ENCODE data around the gene SLC30A10.

SLC30A10 gene

GRCh38 chr1:219965285-219966070, 37.1 kb upstream of the SLC30A10 start:
- H3K4ac ChIP-seq (ENCODE audit: low read length), result no peak overlapping the region
- no peak overlapping the region for H3K4me2 ChIP-seq (ENCODE audit: insufficient read depth, low read length, poor library complexity, severe bottlenecking)
- no peaks in the 10 kb centered on the region for H3K4me1 ChIP-seq (ENCODE audit: control insufficient read depth in 2 of 2, insufficient read depth in 1 of 2, low read depth in 1 of 2, low read length in 2 of 2)
- H3K9me3 ChIP-seq (replicated peaks in 1 of 2; ENCODE audit: control insufficient read depth in 2 of 2, insufficient read depth in 1 of 2, low read depth in 1 of 2, low read length in 2 of 2), result no peaks in the 10 kb centered on the region
- no peak overlapping the region for H3K4me3 ChIP-seq (ENCODE audit: low read length in 2 of 2)
- H4K91ac ChIP-seq (ENCODE audit: low read depth, low read length, poor library complexity), result no peak overlapping the region
- H2BK12ac ChIP-seq (ENCODE audit: low read length), result no peak overlapping the region
- no CpG with 5 or more reads among the region's 6 CpGs for WGBS, 2 donors (ENCODE audit: extremely low coverage in 2 of 2, insufficient read length in 2 of 2, insufficient replicate concordance in 1 of 2)
- no peaks in the 10 kb centered on the region for H3K79me1 ChIP-seq (ENCODE audit: low read depth, low read length)
- H3K27me3 ChIP-seq (ENCODE audit: control insufficient read depth in 3 of 3, insufficient read depth in 3 of 3, low read depth in 1 of 3, low read length in 3 of 3), result no peaks in the 10 kb centered on the region
- H3K14ac ChIP-seq (ENCODE audit: low read length), result no peak overlapping the region
- H3K23ac ChIP-seq (ENCODE audit: low read depth, low read length, poor library complexity), result no peak overlapping the region
- no peak for DNase-seq (ENCODE audit: low spot score)
- H2AK5ac ChIP-seq (ENCODE audit: low read depth, low read length), result no peak overlapping the region
- H2BK5ac ChIP-seq (ENCODE audit: low read length), result no peak overlapping the region
- no peak overlapping the region for H3K27ac ChIP-seq (replicated peaks; ENCODE audit: low read length)
- no peak overlapping the region for H3K18ac ChIP-seq (ENCODE audit: low read length)
- no peak overlapping the region for H2BK120ac ChIP-seq (ENCODE audit: low read depth, low read length)
- H2AFZ ChIP-seq (ENCODE audit: low read length), result no peak overlapping the region
- no peak overlapping the region for H3K9ac ChIP-seq (ENCODE audit: low read depth, low read length, poor library complexity)
- H4K8ac ChIP-seq (ENCODE audit: low read depth, low read length), result no peak overlapping the region
- no peak overlapping the region for H2BK15ac ChIP-seq (ENCODE audit: low read length)
- peaks cover 2 to 31% of the 10 kb centered on the region in 2 donors for H3K36me3 ChIP-seq (replicated peaks in 1 of 2; ENCODE audit: control insufficient read depth in 2 of 2, insufficient read depth in 2 of 2, low read length in 2 of 2)

- Histone ChIP-seq H3K23ac (ENCODE audit: low read depth, low read length, poor library complexity) (no peak overlapping the region), H2BK12ac (ENCODE audit: low read length) (no peak overlapping the region), H4K8ac (ENCODE audit: low read depth, low read length) (no peak overlapping the region), H4K91ac (ENCODE audit: low read depth, low read length, poor library complexity) (no peak overlapping the region), H2BK120ac (ENCODE audit: low read depth, low read length) (no peak overlapping the region), H2AK5ac (ENCODE audit: low read depth, low read length) (no peak overlapping the region), H3K4me3 (ENCODE audit: low read length in 2 of 2) (no peak overlapping the region), H2BK15ac (ENCODE audit: low read length) (no peak overlapping the region), H3K9me3 (replicated peaks in 1 of 2; ENCODE audit: control insufficient read depth in 2 of 2, insufficient read depth in 1 of 2, low read depth in 1 of 2, low read length in 2 of 2) (no peaks in the 10 kb centered on the region), H2AFZ (ENCODE audit: low read length) (no peak overlapping the region), H3K14ac (ENCODE audit: low read length) (no peak overlapping the region), H3K27ac (replicated peaks; ENCODE audit: low read length) (no peak overlapping the region), H3K27me3 (ENCODE audit: control insufficient read depth in 3 of 3, insufficient read depth in 3 of 3, low read depth in 1 of 3, low read length in 3 of 3) (no peaks in the 10 kb centered on the region), H3K79me1 (ENCODE audit: low read depth, low read length) (no peaks in the 10 kb centered on the region), H3K9ac (ENCODE audit: low read depth, low read length, poor library complexity) (no peak overlapping the region), H2BK5ac (ENCODE audit: low read length) (no peak overlapping the region), H3K18ac (ENCODE audit: low read length) (no peak overlapping the region), H3K36me3 (replicated peaks in 1 of 2; ENCODE audit: control insufficient read depth in 2 of 2, insufficient read depth in 2 of 2, low read length in 2 of 2) (peaks cover 0 to 10% of the 10 kb centered on the region in 2 donors), H3K4me2 (ENCODE audit: insufficient read depth, low read length, poor library complexity, severe bottlenecking) (no peak overlapping the region), H3K4ac (ENCODE audit: low read length) (no peak overlapping the region), H3K4me1 (ENCODE audit: control insufficient read depth in 2 of 2, insufficient read depth in 1 of 2, low read depth in 1 of 2, low read length in 2 of 2) (no peaks in the 10 kb centered on the region)
- DNase-seq (ENCODE audit: low spot score), result no peak
- WGBS, 2 donors (ENCODE audit: extremely low coverage in 2 of 2, insufficient read length in 2 of 2, insufficient replicate concordance in 1 of 2), result no CpG with 5 or more reads among the region's 7 CpGs
These were observed 35.1 kb upstream of the SLC30A10 start for GRCh38 chr1:219963432-219963831.

- no peak overlapping the region for H4K8ac ChIP-seq (ENCODE audit: low read depth, low read length)
- no peak overlapping the region for H3K27ac ChIP-seq (replicated peaks; ENCODE audit: low read length)
- H4K91ac ChIP-seq (ENCODE audit: low read depth, low read length, poor library complexity), result no peak overlapping the region
- H3K4me1 ChIP-seq (ENCODE audit: control insufficient read depth in 2 of 2, insufficient read depth in 1 of 2, low read depth in 1 of 2, low read length in 2 of 2), result no peaks in the 10 kb centered on the region
- H2AFZ ChIP-seq (ENCODE audit: low read length), result no peak overlapping the region
- H2BK120ac ChIP-seq (ENCODE audit: low read depth, low read length), result no peak overlapping the region
- no peak overlapping the region for H2BK15ac ChIP-seq (ENCODE audit: low read length)
- H2AK5ac ChIP-seq (ENCODE audit: low read depth, low read length), result no peak overlapping the region
- H3K14ac ChIP-seq (ENCODE audit: low read length), result no peak overlapping the region
- no peak overlapping the region for H3K18ac ChIP-seq (ENCODE audit: low read length)
- no peaks in the 10 kb centered on the region for H3K27me3 ChIP-seq (ENCODE audit: control insufficient read depth in 3 of 3, insufficient read depth in 3 of 3, low read depth in 1 of 3, low read length in 3 of 3)
- H2BK12ac ChIP-seq (ENCODE audit: low read length), result no peak overlapping the region
- no peak overlapping the region for H2BK5ac ChIP-seq (ENCODE audit: low read length)
- H3K36me3 ChIP-seq (replicated peaks in 1 of 2; ENCODE audit: control insufficient read depth in 2 of 2, insufficient read depth in 2 of 2, low read length in 2 of 2), result no peaks in the 10 kb centered on the region
- no peaks in the 10 kb centered on the region for H3K79me1 ChIP-seq (ENCODE audit: low read depth, low read length)
- no CpG with 5 or more reads among the region's 3 CpGs for WGBS, 2 donors (ENCODE audit: extremely low coverage in 2 of 2, insufficient read length in 2 of 2, insufficient replicate concordance in 1 of 2)
- no peak overlapping the region for H3K4me3 ChIP-seq (ENCODE audit: low read length in 2 of 2)
- H3K4ac ChIP-seq (ENCODE audit: low read length), result no peak overlapping the region
- no peak overlapping the region for H3K4me2 ChIP-seq (ENCODE audit: insufficient read depth, low read length, poor library complexity, severe bottlenecking)
- no peak overlapping the region for H3K23ac ChIP-seq (ENCODE audit: low read depth, low read length, poor library complexity)
- no peaks in the 10 kb centered on the region for H3K9me3 ChIP-seq (replicated peaks in 1 of 2; ENCODE audit: control insufficient read depth in 2 of 2, insufficient read depth in 1 of 2, low read depth in 1 of 2, low read length in 2 of 2)
- DNase-seq (ENCODE audit: low spot score), result no peak
- H3K9ac ChIP-seq (ENCODE audit: low read depth, low read length, poor library complexity), result no peak overlapping the region
These were observed 33.3 kb upstream of the SLC30A10 start for GRCh38 chr1:219961684-219962083.

- Histone ChIP-seq H3K79me1 (ENCODE audit: low read depth, low read length) (no peaks in the 10 kb centered on the region), H2AFZ (ENCODE audit: low read length) (no peak overlapping the region), H3K9me3 (replicated peaks in 1 of 2; ENCODE audit: control insufficient read depth in 2 of 2, insufficient read depth in 1 of 2, low read depth in 1 of 2, low read length in 2 of 2) (no peaks in the 10 kb centered on the region), H3K4me1 (ENCODE audit: control insufficient read depth in 2 of 2, insufficient read depth in 1 of 2, low read depth in 1 of 2, low read length in 2 of 2) (no peaks in the 10 kb centered on the region), H2BK12ac (ENCODE audit: low read length) (no peak overlapping the region), H3K9ac (ENCODE audit: low read depth, low read length, poor library complexity) (no peak overlapping the region), H4K8ac (ENCODE audit: low read depth, low read length) (no peak overlapping the region), H3K4me3 (ENCODE audit: low read length in 2 of 2) (no peak overlapping the region), H3K23ac (ENCODE audit: low read depth, low read length, poor library complexity) (no peak overlapping the region), H3K18ac (ENCODE audit: low read length) (no peak overlapping the region), H2BK15ac (ENCODE audit: low read length) (no peak overlapping the region), H3K27ac (replicated peaks; ENCODE audit: low read length) (no peak overlapping the region), H3K14ac (ENCODE audit: low read length) (no peak overlapping the region), H3K27me3 (ENCODE audit: control insufficient read depth in 3 of 3, insufficient read depth in 3 of 3, low read depth in 1 of 3, low read length in 3 of 3) (peaks cover 0 to 6% (median 0%) of the 10 kb centered on the region in 3 experiments), H3K4me2 (ENCODE audit: insufficient read depth, low read length, poor library complexity, severe bottlenecking) (no peak overlapping the region), H4K91ac (ENCODE audit: low read depth, low read length, poor library complexity) (no peak overlapping the region), H2BK120ac (ENCODE audit: low read depth, low read length) (no peak overlapping the region), H2BK5ac (ENCODE audit: low read length) (no peak overlapping the region), H3K36me3 (replicated peaks in 1 of 2; ENCODE audit: control insufficient read depth in 2 of 2, insufficient read depth in 2 of 2, low read length in 2 of 2) (no peaks in the 10 kb centered on the region), H2AK5ac (ENCODE audit: low read depth, low read length) (no peak overlapping the region), H3K4ac (ENCODE audit: low read length) (no peak overlapping the region)
- WGBS, 2 donors (ENCODE audit: extremely low coverage in 2 of 2, insufficient read length in 2 of 2, insufficient replicate concordance in 1 of 2), result no CpG with 5 or more reads among the region's 3 CpGs
- DNase-seq (ENCODE audit: low spot score), result no peak
These were observed 31.3 kb upstream of the SLC30A10 start for GRCh38 chr1:219959540-219960203.

All from neuronal stem cell (in vitro differentiated cells).